ENCODE data around the gene CASS4.

The CASS4 gene

GRCh38 chr20:56483970-56484369, 71.9 kb downstream of the CASS4 start:
- intact Hi-C loops (cut with DNase I): no loop called here
- no peak for DNase-seq

GRCh38 chr20:56487216-56487615, 75.2 kb downstream of the CASS4 start:
- DNase-seq: no peak
- intact Hi-C loops (cut with DNase I): no loop called here

- intact Hi-C loops (cut with DNase I): no loop called here
- DNase-seq: no peak
Observed at GRCh38 chr20:56488566-56488965, 76.5 kb downstream of the CASS4 start.

- intact Hi-C loops (cut with DNase I): no loop called here
Observed at GRCh38 chr20:56501116-56501515, 89.1 kb downstream of the CASS4 start.

GRCh38 chr20:56503916-56504315, 91.9 kb downstream of the CASS4 start:
- DNase-seq: no peak

More at GRCh38 chr20:56501116-56501515, 89.1 kb downstream of the CASS4 start:
- no peak for DNase-seq

GRCh38 chr20:56504373-56505005, 92.4 kb downstream of the CASS4 start:
- intact Hi-C loops (cut with DNase I): no loop called here
- no peak for DNase-seq

More at GRCh38 chr20:56503916-56504315, 91.9 kb downstream of the CASS4 start:
- intact Hi-C loops (cut with DNase I): no loop called here

GRCh38 chr20:56506103-56506502, 94.0 kb downstream of the CASS4 start:
- intact Hi-C loops (cut with DNase I): no loop called here
- no peak for DNase-seq
